Psoas muscle (tissue), 8 donors: ENCODE data around the gene LINGO1. TPM values are rescaled to one million over a fixed set of nuclear protein-coding genes. Genes with fewer than 3 reads are reported as not detected.

ENCODE experiments used
- ATAC-seq, 4 donors: fragments of 200-7000 bp; cut with Tn5 transposase; one replicate each; pipeline ENCODE4 v1.9.1; 2020; ENCODE audit warnings: moderate library complexity in 3 of 4, mild to moderate bottlenecking in 2 of 4
- DNase-seq, 2 donors: peaks; one replicate each; pipeline ENCODE4 v3.0.0-alpha.2; 2020
- H3K27ac ChIP-seq: fragments of 200-600 bp; one replicate; pipeline ENCODE4 v1.8.0; 2022
- H3K27me3 ChIP-seq, 3 donors: fragments of 200-600 bp in 1 of 3; one replicate each; pipeline versions ENCODE4 v1.6.1 to v1.8.0; 2013 to 2022; ENCODE audit warnings: low read length in 2 of 3, mild to moderate bottlenecking in 2 of 3, moderate library complexity in 1 of 3; ENCODE audit not compliant: insufficient read depth in 3 of 3
- H3K36me3 ChIP-seq, 2 donors: fragments of 200-600 bp in 1 of 2; one replicate each; pipeline versions ENCODE4 v1.6.1 to v1.8.0; 2013 to 2022; ENCODE audit warnings: low read depth in 1 of 2, mild to moderate bottlenecking in 1 of 2, moderate library complexity in 1 of 2; ENCODE audit not compliant: insufficient read depth in 1 of 2
- H3K4me1 ChIP-seq: fragments of 200-600 bp; one replicate; pipeline ENCODE4 v1.8.0; 2022
- H3K4me3 ChIP-seq: fragments of 200-600 bp; one replicate; pipeline ENCODE4 v1.8.0; 2022; ENCODE audit warnings: mild to moderate bottlenecking
- H3K9me3 ChIP-seq: fragments of 200-600 bp; one replicate; pipeline ENCODE4 v1.8.0; 2022
- WGBS, 3 donors: extraction: QIAGEN DNeasy Blood & Tissue Kit; methylation state at CpG; one replicate each; pipeline versions ENCODE4 v1.1.6 to v1.1.7; 2013; 5-methylcytosine and 5-hydroxymethylcytosine counted together
- intact Hi-C, 2 donors: fragments of 100-400 bp; cut with DNase I; formaldehyde crosslinking; loops; one replicate each; pipeline versions ENCODE4 v1.11.0 to v1.14.2; 2022
- polyA plus RNA-seq, 3 donors: library from polyadenylated mRNA; stranded (reverse); fragments of 200-250 nt; gene quantifications; one replicate each; pipeline ENCODE4 v1.2.3, GENCODE V29; 2013
- total RNA-seq, 4 donors: library from RNA; stranded (reverse); fragmentation: NEBNext Ultra II Directional in 2 of 4; extraction: Animal tissue kit (Norgen Biotek cat#: 25700) in 2 of 4; gene quantifications; one replicate each; pipeline versions ENCODE4 v1.2.1 to v1.2.4, GENCODE V29; 2021 to 2023
- TF ChIP-seq, protein P1 (sequence below): fragments of 200-600 bp; IDR thresholded peaks from one replicate; pipeline ENCODE4 v1.8.0; 2022; ENCODE audit warnings: antibody characterized with exemption
- donor health status: healthy with polysubstance abuse.
- donor health status: DM: no; HTN: no; CAD: no; lungs with moderate emphysema.
- donor health status: Bipolar disorder and iron deficiency.
- donor health status: healthy.
- donor health status: DM: yes; HTN: yes; CAD: no.
- donor health status: DM: no; HTN: no; CAD: no.
- donor health status: DM: no; HTN: no; CAD: no.
- donor health status: DM: yes; HTN: yes; CAD: no.

Gene LINGO1
- total and polyA plus RNA-seq, 7 donors: 0.25 to 0.62 (median 0.43) TPM

DNA sequence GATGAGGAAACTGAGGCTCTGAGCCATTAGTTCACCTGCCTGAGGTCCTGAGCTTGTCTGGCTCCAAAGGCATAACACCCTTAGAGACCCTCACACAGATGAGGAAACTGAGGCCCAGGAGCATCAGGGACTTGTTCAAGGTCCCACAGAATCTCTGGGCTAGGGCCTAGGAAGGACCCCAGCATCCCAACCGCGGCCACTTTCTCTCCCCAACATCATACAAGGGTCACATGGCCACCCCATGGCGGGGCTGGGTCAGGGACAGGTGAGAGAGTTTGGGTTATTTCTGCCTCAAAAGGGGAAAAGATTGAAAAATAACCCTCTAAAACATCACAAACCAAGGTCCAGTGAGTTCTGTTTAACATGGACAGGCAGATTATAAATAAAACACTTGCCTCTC is 6.7 kb downstream of the LINGO1 start:
- TF ChIP-seq, protein P1, sequence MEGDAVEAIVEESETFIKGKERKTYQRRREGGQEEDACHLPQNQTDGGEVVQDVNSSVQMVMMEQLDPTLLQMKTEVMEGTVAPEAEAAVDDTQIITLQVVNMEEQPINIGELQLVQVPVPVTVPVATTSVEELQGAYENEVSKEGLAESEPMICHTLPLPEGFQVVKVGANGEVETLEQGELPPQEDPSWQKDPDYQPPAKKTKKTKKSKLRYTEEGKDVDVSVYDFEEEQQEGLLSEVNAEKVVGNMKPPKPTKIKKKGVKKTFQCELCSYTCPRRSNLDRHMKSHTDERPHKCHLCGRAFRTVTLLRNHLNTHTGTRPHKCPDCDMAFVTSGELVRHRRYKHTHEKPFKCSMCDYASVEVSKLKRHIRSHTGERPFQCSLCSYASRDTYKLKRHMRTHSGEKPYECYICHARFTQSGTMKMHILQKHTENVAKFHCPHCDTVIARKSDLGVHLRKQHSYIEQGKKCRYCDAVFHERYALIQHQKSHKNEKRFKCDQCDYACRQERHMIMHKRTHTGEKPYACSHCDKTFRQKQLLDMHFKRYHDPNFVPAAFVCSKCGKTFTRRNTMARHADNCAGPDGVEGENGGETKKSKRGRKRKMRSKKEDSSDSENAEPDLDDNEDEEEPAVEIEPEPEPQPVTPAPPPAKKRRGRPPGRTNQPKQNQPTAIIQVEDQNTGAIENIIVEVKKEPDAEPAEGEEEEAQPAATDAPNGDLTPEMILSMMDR: no peak
- Histone ChIP-seq H3K9me3 (no peaks in the 10 kb centered on the region), H3K27ac (no peak overlapping the region), H3K27me3 (peaks cover 0 to 17% (median 7%) of the 10 kb centered on the region in 3 donors), H3K4me3 (no peak overlapping the region), H3K4me1 (no peaks in the 10 kb centered on the region), H3K36me3 (no peaks in the 10 kb centered on the region)
- 90 to 100% (median 94%) methylated on average over 3 of the region's 3 CpGs for WGBS, 3 donors
- intact Hi-C loops: no loop called here
- no peak for ATAC-seq
- DNase-seq: no peak

DNA sequence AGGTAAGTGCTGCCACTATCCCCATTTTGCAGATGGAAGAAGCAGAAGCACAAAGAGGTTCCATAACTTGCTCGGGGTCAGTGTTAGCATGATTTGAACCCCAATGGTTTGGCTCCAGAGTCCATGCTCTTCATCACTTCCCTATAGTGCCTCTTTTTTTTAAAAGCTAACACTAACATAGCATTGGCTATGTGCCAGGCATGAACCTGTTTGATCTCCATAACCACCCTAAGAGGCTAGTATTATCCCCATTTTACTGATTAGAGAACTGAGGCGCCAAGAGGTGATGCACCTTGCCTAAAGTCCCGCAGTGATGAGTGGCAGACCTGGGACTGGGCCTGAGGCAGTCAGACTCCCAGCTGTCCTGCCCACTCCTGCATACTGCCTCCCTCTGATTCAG is 7.3 kb downstream of the LINGO1 start:
- Histone ChIP-seq H3K27me3 (peaks cover 0 to 11% (median 5%) of the 10 kb centered on the region in 3 donors), H3K36me3 (no peaks in the 10 kb centered on the region), H3K4me1 (no peaks in the 10 kb centered on the region), H3K4me3 (no peak overlapping the region), H3K9me3 (no peaks in the 10 kb centered on the region), H3K27ac (no peak overlapping the region)
- WGBS, 3 donors: 91 to 93% (median 91%) methylated on average over 3 of the region's 3 CpGs
- TF ChIP-seq, protein P1: no peak
- ATAC-seq (no peak), DNase-seq (no peak)
- intact Hi-C loops: no loop called here

DNA sequence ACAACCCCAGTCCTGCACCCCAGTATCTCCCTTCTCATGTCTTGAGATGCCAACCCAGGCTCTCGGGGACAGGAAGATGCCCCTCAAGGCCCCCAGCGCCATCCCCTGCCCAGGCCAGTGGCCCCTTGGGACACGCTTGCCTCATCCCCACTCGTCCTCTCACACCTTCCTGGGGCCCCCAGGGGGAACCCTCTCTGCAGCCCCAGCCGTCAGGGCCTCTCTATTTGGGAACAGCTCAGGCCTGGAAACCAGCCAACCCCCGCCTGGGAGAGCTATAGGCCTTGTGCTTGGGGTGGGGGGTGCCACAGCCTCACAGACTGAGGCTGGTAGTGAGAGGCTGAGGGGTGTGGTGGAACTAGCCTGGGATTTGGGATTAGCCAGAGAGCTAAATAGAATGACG is 7.8 kb downstream of the LINGO1 start:
- Histone ChIP-seq H3K4me3 (no peak overlapping the region), H3K4me1 (no peaks in the 10 kb centered on the region), H3K36me3 (no peaks in the 10 kb centered on the region), H3K9me3 (no peaks in the 10 kb centered on the region), H3K27ac (no peak overlapping the region), H3K27me3 (peaks cover 0 to 6% (median 5%) of the 10 kb centered on the region in 3 donors)
- TF ChIP-seq, protein P1: no peak
- ATAC-seq (no peak), DNase-seq (no peak)
- 74 to 79% (median 75%) methylated on average over 5 to 7 of the region's 7 CpGs for WGBS, 3 donors
- intact Hi-C loops: no loop called here

DNA sequence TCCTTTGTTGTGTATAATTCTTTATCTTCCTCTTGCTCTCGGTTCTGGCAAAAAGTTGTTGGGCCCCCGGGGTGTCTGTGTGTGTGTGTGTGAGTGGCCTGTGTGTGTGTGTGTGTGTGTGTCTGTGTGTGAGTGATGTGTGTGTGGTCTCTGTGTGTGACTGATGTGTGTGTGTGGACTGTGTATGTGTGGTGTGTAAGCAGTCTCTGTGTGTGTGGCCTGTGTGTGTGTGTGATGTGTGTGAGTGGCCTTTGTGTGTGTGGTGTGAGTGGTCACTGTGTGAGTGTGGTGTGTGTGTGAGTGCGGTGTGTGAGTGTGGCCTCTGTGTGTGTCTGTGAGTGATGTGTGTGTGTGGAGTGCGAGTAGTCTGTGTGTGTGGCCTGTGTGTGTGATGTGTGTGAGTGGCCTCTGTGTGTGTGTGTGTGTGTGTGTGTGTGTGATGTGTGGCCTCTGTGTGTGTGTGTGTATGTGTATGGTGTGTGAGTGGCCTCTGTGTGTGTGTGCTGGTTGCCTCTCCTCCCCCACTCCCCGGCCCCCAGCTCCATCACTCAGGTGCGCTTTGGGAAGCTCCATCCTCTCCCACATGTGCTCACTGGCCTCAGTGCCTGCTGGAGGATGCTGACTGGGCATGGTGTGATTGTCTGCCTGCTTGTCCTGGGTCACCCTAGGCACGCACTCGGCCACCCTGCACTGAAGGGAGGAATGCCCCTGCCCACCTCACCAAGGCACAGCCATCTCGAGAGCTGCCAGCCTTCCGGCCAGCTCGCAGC is 8.8 kb downstream of the LINGO1 start:
- Histone ChIP-seq H3K27ac (no peak overlapping the region), H3K9me3 (no peaks in the 10 kb centered on the region), H3K27me3 (peaks cover 0 to 5% (median 0%) of the 10 kb centered on the region in 3 donors), H3K4me3 (no peak overlapping the region), H3K36me3 (no peaks in the 10 kb centered on the region), H3K4me1 (no peaks in the 10 kb centered on the region)
- 80 to 86% (median 85%) methylated on average over 11 of the region's 11 CpGs for WGBS, 3 donors
- TF ChIP-seq, protein P1: no peak
- DNase-seq (no peak), ATAC-seq (no peak)
- intact Hi-C loops: no loop called here
